GM19035 (cell line): ENCODE results near the gene PEX5L.

Experiments
- ATAC-seq: cut with Tn5 transposase; IDR thresholded peaks from one replicate; pipeline ENCODE4 v1.9.1; 2021; ENCODE audit not compliant: unreplicated experiment

The PEX5L gene

DNA sequence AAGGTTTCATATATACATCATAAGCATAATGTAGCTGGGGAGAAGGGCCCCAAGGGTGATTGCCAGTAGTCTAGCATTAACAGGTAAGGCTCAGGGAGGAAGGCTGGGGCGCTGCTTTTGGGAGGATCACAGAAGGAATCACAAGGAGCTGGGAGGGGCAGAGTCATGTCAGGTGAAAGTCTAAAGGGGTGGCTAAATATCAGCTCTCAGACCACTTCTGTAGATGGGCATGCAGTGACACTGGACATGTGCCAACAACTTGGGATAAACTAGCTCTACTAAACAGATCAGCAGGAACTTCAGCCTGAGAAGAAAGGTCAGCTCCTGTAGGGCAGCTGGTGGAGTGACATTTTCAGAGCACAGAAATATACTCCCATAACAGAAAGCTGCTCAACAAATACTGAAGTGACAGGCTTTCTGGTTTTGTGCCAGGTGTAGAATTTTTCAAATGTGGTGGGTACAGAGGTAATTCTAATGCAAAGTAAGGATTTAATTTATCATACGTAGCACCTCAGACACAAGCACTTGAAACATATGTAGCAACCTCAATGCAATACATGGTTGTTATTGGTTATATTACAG is 79.4 kb downstream of the PEX5L start:
- no peak for ATAC-seq

DNA sequence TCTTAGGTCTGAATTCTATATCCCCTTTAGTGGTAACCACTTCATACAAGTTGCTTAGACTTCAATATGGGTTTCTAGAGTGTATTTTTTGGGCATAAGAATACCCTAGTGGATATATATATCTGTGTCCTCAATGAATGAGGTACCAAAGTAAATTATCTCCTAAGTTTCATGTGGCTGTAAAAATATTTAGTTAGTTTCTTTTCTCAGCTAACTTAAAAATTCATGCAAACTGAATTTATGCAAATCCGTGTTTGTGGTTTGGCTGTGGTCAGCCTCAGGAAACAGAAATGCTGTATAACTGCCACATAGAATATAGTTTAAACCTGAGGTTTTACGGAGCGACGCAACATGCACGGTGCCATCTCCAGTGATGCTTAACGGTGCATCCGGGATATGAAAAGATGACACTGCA is 80.3 kb downstream of the PEX5L start:
- ATAC-seq, result peak; percentile 95

DNA sequence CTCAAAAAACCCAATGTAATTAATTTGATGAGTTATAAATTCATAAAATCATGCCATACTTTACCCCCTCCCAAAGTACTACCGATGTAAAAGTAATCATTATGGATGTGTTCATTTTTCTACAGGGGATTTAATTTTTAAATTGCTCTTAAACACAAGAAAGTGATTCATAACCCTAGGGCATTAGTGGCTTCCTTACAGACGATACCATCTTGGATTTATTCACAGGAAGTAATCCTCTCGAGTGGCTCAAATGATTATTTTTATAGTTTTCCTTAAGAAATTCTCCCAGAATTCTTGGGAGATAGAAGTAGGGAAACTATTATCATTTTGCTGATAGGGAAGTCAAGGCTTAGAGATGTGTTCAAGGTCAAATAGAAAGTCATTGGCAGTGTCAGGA is 80.9 kb downstream of the PEX5L start:
- no peak for ATAC-seq

DNA sequence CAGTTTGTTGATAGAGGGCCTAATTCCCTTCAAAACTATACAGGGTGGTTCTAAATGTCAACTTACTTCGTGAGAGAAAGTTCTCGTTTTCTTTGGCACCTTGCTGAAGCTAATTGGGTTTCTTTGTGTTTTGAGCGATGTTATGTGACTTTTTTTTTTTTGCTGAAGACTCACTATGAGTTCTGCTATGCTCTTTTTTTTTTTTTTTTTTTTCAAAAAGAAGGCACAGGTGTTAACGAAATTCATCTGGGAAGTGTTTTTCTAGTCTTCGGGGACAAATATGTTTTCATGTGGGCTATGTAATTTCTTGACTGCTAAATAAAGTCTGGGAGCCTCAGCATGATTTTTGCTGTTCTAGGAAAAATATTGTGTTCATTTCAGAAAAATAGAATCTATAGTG is 81.5 kb downstream of the PEX5L start:
- no peak for ATAC-seq

DNA sequence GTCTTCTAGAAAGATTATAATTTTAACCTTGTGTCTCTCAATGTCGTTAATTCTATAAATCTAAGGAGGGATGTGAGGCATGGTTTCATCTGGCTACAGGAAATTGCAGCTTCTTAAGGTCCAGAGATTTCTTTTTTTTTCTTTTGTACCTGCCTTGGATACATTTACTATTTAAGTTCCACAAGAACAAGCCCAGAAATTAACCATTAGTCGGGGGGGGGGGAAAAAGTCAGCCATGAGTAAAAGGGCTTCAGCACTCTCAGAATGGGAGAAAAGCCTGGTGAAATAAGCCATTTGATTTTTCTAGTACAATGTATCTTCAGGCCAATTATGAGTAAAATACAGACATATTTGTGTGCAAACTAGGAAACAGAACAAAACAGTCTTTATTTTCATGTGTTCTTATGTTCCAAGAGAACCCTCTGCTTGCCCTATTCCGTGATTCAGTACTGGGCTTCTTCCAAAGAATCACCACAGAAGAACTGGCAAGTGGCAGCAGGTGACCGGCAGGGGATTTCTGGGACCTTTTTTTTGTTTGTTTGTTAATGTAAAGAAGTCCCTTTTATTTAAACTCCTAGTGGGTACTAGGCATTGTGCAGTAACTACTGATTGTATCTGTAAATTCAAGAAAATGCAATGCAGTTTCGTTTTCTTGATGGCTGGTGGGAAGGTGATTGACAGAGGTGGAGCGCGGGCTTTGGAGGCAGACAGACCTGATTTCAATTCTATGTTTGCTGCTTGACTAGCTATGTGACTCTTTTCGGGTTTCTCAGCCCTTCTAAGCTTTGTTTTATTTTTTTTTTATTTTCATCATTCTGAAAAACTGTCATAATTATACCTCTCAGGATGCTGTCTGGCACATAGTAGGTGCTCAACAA is 82.5 kb downstream of the PEX5L start:
- ATAC-seq, result no peak

DNA sequence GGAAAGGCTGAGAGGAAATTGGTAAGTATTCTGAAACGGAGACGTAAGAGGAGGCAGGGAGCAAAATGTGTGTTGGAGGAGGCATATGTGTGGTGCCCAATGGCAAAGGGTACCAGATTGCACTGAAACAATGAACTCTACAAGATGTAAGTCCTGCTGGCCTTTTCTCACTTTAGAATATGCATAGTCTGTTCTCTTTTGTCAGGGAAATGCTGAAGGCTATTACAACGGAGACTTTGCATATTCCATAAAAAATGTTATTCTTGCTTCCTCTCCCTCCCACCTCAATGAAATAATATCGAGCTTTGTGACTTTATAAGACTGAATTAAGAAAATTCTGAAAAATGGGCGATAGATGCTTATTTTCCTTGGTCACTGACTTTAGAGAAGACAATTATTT is 85.9 kb downstream of the PEX5L start:
- ATAC-seq, result no peak

DNA sequence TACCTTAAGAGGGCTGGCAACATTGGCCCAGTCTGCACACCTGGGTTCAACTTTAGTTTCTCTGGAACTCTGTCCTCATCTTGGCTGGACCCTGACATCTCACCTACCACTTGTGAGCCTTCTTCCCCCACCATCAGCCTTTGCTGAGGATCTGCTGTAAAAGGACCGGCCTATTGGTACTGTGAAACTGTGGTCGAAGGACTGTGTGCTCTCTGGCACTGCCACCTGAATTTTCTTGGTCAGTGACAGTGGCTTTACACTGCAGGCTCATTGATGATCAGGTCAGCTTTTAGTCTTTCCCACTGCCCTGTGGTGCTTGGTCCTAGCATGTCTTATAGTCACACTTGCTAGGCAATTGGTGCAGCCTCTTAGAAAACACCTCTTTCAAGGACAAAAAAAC is 86.9 kb downstream of the PEX5L start:
- no peak for ATAC-seq

DNA sequence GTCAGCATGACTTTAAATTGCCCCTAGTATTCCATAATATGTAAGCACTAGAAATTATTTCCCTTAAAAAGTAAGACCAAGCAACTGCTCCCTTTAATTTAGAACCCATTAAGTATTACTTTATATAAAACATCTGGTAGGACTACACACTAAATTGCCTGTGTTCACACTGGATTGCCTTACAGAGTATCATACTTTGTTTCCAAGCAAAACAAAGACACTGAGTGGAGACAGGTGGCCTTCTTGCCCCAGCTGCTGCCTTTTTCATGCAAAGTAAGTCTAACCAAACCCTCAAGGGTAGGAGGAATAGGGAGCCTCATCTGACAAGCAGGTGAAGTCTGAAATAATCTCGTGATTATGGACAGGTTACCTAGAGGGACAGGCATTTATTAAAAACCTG is 87.3 kb downstream of the PEX5L start:
- peak; percentile 90 for ATAC-seq

DNA sequence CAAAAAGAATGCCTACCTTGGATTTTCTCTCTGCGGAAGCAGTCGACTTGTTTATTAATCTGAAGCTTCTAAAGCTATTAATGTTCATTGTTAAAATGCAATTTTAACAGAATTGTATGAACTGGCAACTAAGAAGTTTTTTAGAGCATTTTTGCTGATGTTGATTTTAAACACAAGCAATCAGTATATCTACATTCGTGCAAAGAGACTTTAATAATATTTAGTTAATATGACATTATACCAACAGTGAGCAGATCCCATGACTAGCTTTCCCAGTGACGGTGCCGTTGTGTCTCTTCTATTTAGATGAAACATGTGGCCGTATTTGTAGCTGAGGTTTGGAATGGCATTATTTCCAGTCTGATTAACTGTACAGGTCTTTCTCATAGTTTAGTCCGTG is 88.0 kb downstream of the PEX5L start:
- ATAC-seq, result no peak

DNA sequence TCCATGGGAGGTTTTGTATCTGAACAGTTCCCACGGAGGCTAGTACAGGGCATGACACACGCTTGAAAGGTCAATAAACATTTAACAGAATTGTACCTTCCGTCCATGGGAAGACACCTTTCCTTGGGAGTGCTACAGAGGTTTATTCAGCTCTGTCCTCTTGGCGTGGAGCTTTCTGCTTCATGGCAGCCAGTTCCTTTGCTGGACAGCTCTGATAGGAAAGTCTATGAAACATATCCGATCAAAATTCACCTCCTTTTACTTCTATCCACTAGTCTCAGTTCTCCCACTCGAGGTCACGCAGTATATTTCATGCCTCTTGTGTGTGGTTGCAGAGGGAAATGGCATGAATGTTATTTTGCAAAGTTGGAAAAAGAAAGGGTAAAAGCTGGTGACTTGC is 91.2 kb downstream of the PEX5L start:
- ATAC-seq, result no peak

DNA sequence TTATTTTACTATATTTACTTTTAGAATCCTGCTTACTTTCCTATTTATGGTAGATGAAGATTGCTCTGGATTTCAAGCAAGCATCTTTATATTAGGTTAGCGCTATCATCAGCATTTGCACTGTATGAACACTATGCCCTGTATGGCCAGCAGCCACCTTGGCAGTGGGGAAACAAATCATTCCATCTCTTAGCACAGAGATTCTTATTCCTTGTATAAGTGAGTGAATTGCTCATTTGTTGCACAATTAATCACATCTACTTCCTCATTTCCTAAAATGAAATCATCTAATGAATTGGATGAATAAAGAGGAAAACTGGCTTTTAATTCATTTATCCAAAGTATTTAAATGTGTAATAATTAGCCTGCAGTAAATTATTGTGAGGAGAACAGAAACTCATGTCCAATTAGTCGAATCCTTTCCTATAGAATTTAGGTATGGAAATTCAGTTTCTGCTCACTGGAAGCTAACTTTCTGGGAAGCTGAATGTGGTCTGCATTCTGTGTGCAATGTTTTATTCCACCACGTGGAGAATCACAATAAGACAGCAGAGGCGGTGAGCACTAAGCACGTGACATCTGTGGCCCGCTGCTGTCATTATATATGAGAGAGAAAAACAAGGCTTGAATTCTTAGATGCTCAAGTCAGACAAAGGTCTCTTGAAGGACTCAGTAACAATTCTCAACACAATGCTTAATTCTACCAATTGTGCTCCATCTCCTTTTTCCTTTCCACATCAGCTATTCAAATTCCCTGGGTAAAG is 93.4 kb downstream of the PEX5L start:
- no peak for ATAC-seq

DNA sequence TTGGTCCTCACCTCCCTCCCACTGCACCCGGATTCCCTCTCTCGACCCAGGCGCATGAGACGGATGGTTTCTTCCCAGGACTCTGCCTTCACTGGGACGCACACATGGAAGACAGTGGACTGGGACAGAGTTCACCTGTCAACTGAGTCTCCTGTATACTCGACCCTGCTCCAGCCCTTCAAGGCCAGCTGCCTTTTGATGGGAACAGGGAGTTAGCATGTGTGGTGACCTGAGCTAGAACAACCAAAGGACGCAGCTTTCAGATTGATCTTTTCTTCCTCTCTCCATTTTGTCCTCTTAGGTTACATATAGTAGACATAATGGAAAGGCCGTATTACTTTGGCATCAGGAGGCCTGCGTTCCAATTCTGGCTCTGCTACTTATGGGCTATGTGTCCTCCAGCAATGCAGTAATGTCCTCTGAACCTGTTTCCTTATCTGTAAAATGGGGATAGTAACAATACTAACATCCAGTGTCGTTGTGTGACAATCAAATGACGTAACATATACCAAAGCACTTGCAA is 94.1 kb downstream of the PEX5L start:
- ATAC-seq, result peak; percentile 26

DNA sequence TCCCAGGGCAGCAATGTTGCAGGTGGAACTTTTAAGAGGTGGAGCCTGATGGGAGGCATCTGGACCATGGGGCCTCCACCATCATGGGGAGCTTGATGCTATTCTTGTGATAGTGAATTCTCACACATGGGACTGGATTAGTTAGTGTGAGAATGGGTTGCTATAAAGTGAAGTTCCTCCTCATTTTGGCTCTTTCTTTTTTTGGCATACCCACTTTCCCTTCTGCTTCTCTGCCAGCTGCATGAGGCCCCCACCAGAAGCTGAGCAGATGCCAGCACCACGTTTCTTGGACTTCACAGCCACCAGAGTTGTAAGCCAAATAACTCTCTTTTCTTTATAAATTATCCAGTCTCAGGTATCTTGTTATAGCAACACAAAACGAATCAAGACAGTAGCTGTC is 101.0 kb downstream of the PEX5L start:
- no peak for ATAC-seq

DNA sequence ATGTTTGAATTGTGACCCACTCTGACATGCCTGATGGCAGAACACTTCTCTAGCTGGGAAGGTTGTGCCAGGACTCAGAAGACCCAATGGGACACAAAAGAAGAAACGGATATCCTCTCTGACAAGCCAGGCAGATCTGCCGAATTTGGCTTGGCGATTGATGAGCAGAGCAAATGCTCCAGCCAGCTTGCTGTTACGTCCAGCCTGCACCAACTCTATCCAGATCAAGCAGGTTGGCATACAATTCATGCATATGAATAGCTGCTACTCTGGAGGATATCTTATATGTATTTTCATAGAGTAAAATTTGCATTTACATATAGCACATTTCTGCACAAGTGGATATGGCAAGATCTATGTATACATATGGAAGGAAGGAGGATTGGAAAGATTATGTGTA is 102.8 kb downstream of the PEX5L start:
- no peak for ATAC-seq

DNA sequence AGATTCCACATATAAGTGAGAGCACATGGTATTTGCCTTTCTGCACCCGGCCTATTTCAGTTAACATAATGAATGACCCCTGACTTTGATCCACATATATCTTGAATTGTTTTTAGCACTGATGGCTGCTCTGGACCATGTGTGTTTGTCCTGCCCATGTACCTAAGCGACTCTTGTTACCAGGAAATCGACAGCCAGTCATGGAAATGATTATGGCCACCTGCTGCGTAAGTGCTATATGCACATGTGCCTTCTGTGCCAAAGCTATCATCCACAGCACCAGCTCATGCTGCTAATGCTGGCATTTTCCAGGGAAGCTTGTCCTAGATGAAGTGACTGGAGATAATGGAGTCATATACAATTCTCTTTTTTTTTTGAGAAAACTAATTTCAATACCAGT is 103.7 kb downstream of the PEX5L start:
- no peak for ATAC-seq

DNA sequence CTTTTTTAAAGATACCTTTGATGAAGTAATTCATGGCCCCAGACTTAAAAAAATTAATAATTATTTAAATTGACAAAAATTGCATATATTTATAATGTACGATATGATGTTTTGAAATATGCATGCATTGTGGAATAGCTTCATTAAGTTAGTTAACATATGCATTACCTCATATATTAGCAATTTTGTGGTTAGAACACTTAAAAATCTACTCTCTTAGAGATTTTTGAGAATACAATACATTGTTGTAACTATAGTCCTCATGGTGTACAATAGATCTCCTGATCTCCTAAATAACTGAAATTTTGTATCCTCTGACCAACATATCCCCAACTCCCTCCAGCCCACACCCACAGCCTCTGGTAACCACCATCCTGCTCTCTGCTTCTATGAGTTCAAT is 104.1 kb downstream of the PEX5L start:
- ATAC-seq, result no peak

DNA sequence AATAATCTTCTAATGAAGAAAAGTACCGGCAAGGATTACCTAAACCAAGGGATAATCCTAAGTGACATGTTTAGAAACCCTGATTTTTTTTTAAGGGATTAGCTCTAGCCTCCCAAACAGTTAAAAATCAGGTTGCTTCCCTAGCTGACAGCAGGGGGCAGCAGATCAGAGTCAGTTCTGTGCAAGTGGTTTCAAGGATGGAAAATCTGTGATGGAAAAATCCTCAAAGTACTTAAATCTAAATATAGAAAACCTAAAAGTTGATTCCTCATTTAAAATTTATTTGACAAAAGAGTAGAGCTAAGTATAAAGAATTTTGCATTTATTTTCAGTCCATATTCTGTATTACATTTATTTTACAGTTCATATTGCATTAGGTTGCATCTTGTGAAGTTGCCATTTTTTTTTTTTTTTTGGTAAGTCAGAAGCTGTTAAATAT is 107.6 kb downstream of the PEX5L start:
- ATAC-seq, result peak; percentile 71

DNA sequence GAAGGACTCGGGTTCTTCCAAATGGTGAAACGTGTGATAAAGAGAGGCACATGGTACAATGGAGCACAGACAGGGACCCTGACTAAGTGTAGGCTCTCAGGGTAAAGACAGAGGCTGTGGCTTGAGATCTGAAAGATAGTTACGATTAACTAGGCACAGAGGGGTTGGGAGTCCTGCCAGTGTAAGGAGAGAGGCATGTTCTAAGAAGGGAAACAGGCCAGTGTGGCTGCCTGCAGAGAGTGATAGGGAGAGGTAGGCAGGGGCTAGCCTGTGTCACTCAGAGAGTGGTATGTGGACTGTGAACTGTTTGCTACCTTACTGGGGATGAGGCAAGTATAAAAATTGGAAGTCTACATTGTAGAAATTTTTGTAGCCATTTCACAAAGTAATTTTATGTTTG is 109.5 kb downstream of the PEX5L start:
- ATAC-seq, result no peak

DNA sequence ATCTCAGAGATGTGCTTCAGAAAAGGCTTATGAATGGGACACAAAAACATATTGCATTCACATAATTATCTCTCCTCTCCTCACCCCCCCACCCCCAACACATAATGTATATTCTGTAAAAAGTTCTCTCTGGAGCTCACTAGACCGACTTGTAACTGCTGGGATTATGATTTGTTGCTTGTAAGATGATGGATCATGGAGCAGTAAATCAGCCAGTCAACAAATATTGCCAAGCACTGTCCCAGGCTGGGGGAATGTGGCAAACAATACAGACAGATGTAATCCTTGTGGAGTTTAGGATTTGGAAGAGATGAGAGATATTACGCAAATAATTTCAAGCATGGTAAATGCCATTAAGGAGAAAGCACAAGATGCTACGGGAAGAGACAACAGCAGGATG is 114.8 kb downstream of the PEX5L start:
- ATAC-seq, result no peak

DNA sequence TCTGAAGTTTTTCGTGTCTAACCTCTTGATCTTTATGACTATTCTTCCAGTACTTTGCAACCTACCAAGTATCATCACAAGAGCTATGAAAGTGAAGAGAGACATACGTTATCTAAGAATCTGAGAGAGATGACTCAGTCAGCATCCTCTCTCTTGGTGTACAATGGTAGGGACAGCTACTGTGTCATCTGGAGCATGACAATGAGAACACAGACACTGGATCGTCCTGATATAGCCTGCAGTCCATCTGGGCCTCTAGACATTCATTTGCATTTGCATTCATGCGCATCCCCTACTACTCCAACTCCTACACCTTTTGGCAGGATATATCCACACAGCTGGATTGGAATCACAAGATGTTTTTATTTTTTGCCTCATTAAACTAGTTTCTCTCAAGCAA is 115.2 kb downstream of the PEX5L start:
- peak; percentile 93 for ATAC-seq

DNA sequence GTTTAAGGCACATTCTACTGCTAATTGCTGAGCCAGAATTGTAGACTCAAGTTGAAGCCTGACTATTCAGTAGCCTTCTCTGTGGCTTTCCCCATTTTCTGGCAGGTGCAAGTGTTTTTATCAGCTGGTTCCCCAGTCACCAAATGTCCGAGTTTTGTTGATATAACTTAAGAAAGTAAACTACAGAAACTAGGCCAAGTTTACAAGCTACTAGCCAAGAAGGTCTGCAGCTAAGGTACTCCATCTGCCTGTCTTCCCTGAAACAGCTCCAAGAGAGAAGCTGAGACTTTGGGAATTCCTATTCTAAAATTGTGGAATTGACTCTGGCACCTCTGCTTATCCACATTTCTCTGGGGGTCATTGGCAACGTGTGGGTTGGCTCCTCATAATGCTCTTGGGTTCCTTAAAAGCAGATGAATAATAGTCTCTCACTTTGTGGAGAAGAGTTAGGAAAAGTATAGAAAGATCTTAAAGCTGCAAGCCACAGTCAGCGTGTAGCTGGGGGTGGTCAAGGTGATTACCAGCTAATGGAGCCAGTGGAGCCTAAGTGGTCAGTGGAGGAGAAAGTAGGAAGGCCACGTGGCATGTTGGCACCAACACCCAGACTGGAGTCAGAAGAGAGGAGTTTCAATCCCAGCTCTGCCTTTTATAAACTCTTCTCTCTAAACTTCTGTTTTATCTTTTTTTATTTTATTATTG is 128.8 kb downstream of the PEX5L start:
- no peak for ATAC-seq
